SJCRH30 (cell line): Measurements from ENCODE around the gene ZMYM3. TPM values are rescaled to one million over a fixed set of nuclear protein-coding genes. Genes with fewer than 3 reads are reported as not detected.
"Not testable (repeated sequence)": the region's sequence is repeated elsewhere in the genome, so short reads cannot be mapped to it uniquely, and the experiment has no call there.

ENCODE experiments used
- DNase-seq, 2 experiments: peaks; one replicate each; pipeline ENCODE4 v3.0.0-alpha.2; 2015 to 2020
- H3K27ac ChIP-seq: fragments of 250-450 bp; sonication (Bioruptor Pico); 2 replicates; pipeline ENCODE4 v1.5.1; 2020; ENCODE audit warnings: mild to moderate bottlenecking, moderate library complexity
- H3K27me3 ChIP-seq: fragments of 250-450 bp; sonication (Bioruptor Pico); 2 replicates; pipeline ENCODE4 v1.5.1; 2020; ENCODE audit warnings: mild to moderate bottlenecking, moderate library complexity
- H3K36me3 ChIP-seq: fragments of 250-450 bp; sonication (Bioruptor Pico); 2 replicates; pipeline ENCODE4 v1.5.1; 2020; ENCODE audit warnings: mild to moderate bottlenecking, moderate library complexity
- H3K4me1 ChIP-seq: fragments of 250-450 bp; sonication (Bioruptor Pico); 2 replicates; pipeline ENCODE4 v1.5.1; 2020; ENCODE audit warnings: mild to moderate bottlenecking, moderate library complexity
- H3K4me3 ChIP-seq: fragments of 250-450 bp; sonication (Bioruptor Pico); 2 replicates; pipeline ENCODE4 v1.5.1; 2020; ENCODE audit warnings: mild to moderate bottlenecking, moderate library complexity
- H3K9me3 ChIP-seq: fragments of 250-450 bp; sonication (Bioruptor Pico); replicated peaks from 2 replicates; pipeline ENCODE4 v1.5.1; 2020; ENCODE audit warnings: mild to moderate bottlenecking, moderate library complexity
- total RNA-seq: library from RNA; depleted of rRNA; stranded (reverse); fragments of >200 nt; shearing (Covaris generic); gene quantifications from 2 replicates; pipeline ENCODE4 v1.2.3, GENCODE V29; 2014

ZMYM3 gene
- total RNA-seq, 1 experiment from 2014 or later, result 49.9 TPM

GRCh38 chrX:71281300-71281699, 27.4 kb upstream of the ZMYM3 start:
- not testable (repeated sequence) for H3K9me3 ChIP-seq, H3K27me3 ChIP-seq, H3K4me3 ChIP-seq, H3K4me1 ChIP-seq, H3K27ac ChIP-seq, DNase-seq
- peaks cover 18% of the 10 kb centered on the region for H3K36me3 ChIP-seq

- not testable (repeated sequence) for H3K36me3 ChIP-seq, H3K4me1 ChIP-seq, H3K9me3 ChIP-seq, H3K27me3 ChIP-seq, H3K27ac ChIP-seq, DNase-seq, H3K4me3 ChIP-seq
Observed at GRCh38 chrX:71272313-71272712, 18.4 kb upstream of the ZMYM3 start.

- Histone ChIP-seq H3K27me3 (no peaks in the 10 kb centered on the region), H3K4me1 (no peaks in the 10 kb centered on the region), H3K4me3 (no peak overlapping the region), H3K27ac (no peak overlapping the region), H3K36me3 (no peaks in the 10 kb centered on the region), H3K9me3 (no peaks in the 10 kb centered on the region)
- no peak for DNase-seq
Observed at GRCh38 chrX:71269801-71270395, 16.0 kb upstream of the ZMYM3 start.

GRCh38 chrX:71268624-71269023, 14.7 kb upstream of the ZMYM3 start:
- not testable (repeated sequence) for H3K9me3 ChIP-seq, H3K27me3 ChIP-seq, DNase-seq

GRCh38 chrX:71256856-71257255, 2.9 kb upstream of the ZMYM3 start:
- no peak for DNase-seq

More at GRCh38 chrX:71268624-71269023, 14.7 kb upstream of the ZMYM3 start:
- H3K4me3 ChIP-seq, H3K4me1 ChIP-seq, H3K36me3 ChIP-seq, H3K27ac ChIP-seq: not testable (repeated sequence)

GRCh38 chrX:71256051-71256450, 2.1 kb upstream of the ZMYM3 start:
- no peak overlapping the region for H3K27ac ChIP-seq
- H3K27me3 ChIP-seq, result no peaks in the 10 kb centered on the region
- H3K9me3 ChIP-seq, result no peaks in the 10 kb centered on the region
- H3K4me1 ChIP-seq, result no peaks in the 10 kb centered on the region
- no peaks in the 10 kb centered on the region for H3K36me3 ChIP-seq
- no peak overlapping the region for H3K4me3 ChIP-seq
- DNase-seq, result no peak

More at GRCh38 chrX:71256856-71257255, 2.9 kb upstream of the ZMYM3 start:
- Histone ChIP-seq H3K4me3 (no peak overlapping the region), H3K36me3 (no peaks in the 10 kb centered on the region), H3K27me3 (no peaks in the 10 kb centered on the region), H3K4me1 (no peaks in the 10 kb centered on the region), H3K9me3 (no peaks in the 10 kb centered on the region), H3K27ac (no peak overlapping the region)

- Histone ChIP-seq H3K27me3 (no peaks in the 10 kb centered on the region), H3K27ac (peak overlapping the region; percentile 59), H3K36me3 (peaks cover 14% of the 10 kb centered on the region), H3K9me3 (no peaks in the 10 kb centered on the region), H3K4me1 (no peaks in the 10 kb centered on the region), H3K4me3 (peak overlapping the region; percentile 74)
- peak; percentile 67 to 71 for DNase-seq
Observed at GRCh38 chrX:71253253-71254091, 468 bp downstream of the ZMYM3 start.

GRCh38 chrX:71252221-71252620, 1.7 kb downstream of the ZMYM3 start:
- Histone ChIP-seq H3K36me3 (peaks cover 18% of the 10 kb centered on the region), H3K9me3 (no peaks in the 10 kb centered on the region), H3K27me3 (no peaks in the 10 kb centered on the region), H3K27ac (no peak overlapping the region), H3K4me1 (no peaks in the 10 kb centered on the region), H3K4me3 (no peak overlapping the region)
- DNase-seq, result no peak

GRCh38 chrX:71251466-71251973, 2.4 kb downstream of the ZMYM3 start:
- no peak for DNase-seq
- no peaks in the 10 kb centered on the region for H3K9me3 ChIP-seq
- H3K4me1 ChIP-seq, result no peaks in the 10 kb centered on the region
- H3K27ac ChIP-seq, result no peak overlapping the region
- H3K36me3 ChIP-seq, result peaks cover 25% of the 10 kb centered on the region
- no peaks in the 10 kb centered on the region for H3K27me3 ChIP-seq
- no peak overlapping the region for H3K4me3 ChIP-seq

- peaks cover 28% of the 10 kb centered on the region for H3K36me3 ChIP-seq
- H3K4me1 ChIP-seq, result no peaks in the 10 kb centered on the region
- DNase-seq, result no peak
- H3K27ac ChIP-seq, result no peak overlapping the region
- no peak overlapping the region for H3K4me3 ChIP-seq
- no peaks in the 10 kb centered on the region for H3K9me3 ChIP-seq
- H3K27me3 ChIP-seq, result no peaks in the 10 kb centered on the region
Observed at GRCh38 chrX:71250841-71251240, 3.1 kb downstream of the ZMYM3 start.

- DNase-seq, result no peak
- H3K4me3 ChIP-seq, result no peak overlapping the region
- no peaks in the 10 kb centered on the region for H3K9me3 ChIP-seq
- H3K27me3 ChIP-seq, result no peaks in the 10 kb centered on the region
- peaks cover 67% of the 10 kb centered on the region for H3K36me3 ChIP-seq
- H3K4me1 ChIP-seq, result no peaks in the 10 kb centered on the region
- H3K27ac ChIP-seq, result no peak overlapping the region
Observed at GRCh38 chrX:71245159-71245558, 8.8 kb downstream of the ZMYM3 start.

- Histone ChIP-seq H3K4me1 (no peaks in the 10 kb centered on the region), H3K27ac (no peak overlapping the region), H3K4me3 (no peak overlapping the region), H3K36me3 (peaks cover 64% of the 10 kb centered on the region), H3K9me3 (no peaks in the 10 kb centered on the region), H3K27me3 (no peaks in the 10 kb centered on the region)
- DNase-seq, result no peak
Observed at GRCh38 chrX:71244359-71245128, 9.4 kb downstream of the ZMYM3 start.

GRCh38 chrX:71241301-71241700, 12.6 kb downstream of the ZMYM3 start:
- Histone ChIP-seq H3K36me3 (peaks cover 45% of the 10 kb centered on the region), H3K4me3 (no peak overlapping the region), H3K4me1 (no peaks in the 10 kb centered on the region), H3K27me3 (no peaks in the 10 kb centered on the region), H3K27ac (no peak overlapping the region), H3K9me3 (no peaks in the 10 kb centered on the region)
- DNase-seq, result no peak

- Histone ChIP-seq H3K9me3 (no peaks in the 10 kb centered on the region), H3K4me3 (no peak overlapping the region), H3K4me1 (no peaks in the 10 kb centered on the region), H3K27me3 (no peaks in the 10 kb centered on the region), H3K36me3 (peaks cover 33% of the 10 kb centered on the region), H3K27ac (no peak overlapping the region)
- DNase-seq, result no peak
Observed at GRCh38 chrX:71239781-71240180, 14.2 kb downstream of the ZMYM3 start.

- no peak for DNase-seq
- H3K27me3 ChIP-seq, result no peaks in the 10 kb centered on the region
- no peak overlapping the region for H3K27ac ChIP-seq
- H3K4me3 ChIP-seq, result no peak overlapping the region
- no peaks in the 10 kb centered on the region for H3K4me1 ChIP-seq
- H3K9me3 ChIP-seq, result no peaks in the 10 kb centered on the region
- H3K36me3 ChIP-seq, result peaks cover 5% of the 10 kb centered on the region
Observed at GRCh38 chrX:71236836-71237235, 17.1 kb downstream of the ZMYM3 start.
